NOMO-1 treated with dmso at 0.1 percent for 144 hours (cell line): ENCODE measurements around the gene CFD.
"Not testable (repeated sequence)": the region's sequence is repeated elsewhere in the genome, so short reads cannot be mapped to it uniquely, and the experiment has no call there.

Experiments used
- DNase-seq: peaks from one replicate; lab custom pipeline; 2025; ENCODE audit not compliant: unreplicated experiment; lab: John Stamatoyannopoulos, UW

The CFD gene

DNA sequence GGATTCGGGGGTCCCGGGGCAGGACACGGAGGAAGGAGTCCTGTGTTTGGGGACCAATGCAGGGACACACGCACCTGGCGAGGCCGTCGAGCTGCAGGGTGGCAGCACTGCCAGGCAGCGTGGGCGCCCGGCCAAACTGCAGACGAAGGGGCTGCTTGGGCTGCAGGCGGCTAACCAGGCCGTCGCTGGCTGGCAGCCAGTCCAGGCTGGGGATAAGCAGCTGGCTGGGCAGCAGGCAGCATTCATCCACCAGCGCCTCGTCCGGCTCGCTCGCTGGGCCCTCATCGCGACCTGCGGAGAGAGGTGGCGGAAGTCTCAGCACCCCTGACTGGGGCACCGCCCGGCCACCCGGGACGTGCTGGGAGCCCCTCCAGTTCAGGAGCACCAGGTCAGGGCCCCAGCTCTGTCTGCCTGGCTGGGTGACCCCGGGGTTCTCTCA, 11.5 kb downstream of the CFD start:
- DNase-seq = no peak

DNA sequence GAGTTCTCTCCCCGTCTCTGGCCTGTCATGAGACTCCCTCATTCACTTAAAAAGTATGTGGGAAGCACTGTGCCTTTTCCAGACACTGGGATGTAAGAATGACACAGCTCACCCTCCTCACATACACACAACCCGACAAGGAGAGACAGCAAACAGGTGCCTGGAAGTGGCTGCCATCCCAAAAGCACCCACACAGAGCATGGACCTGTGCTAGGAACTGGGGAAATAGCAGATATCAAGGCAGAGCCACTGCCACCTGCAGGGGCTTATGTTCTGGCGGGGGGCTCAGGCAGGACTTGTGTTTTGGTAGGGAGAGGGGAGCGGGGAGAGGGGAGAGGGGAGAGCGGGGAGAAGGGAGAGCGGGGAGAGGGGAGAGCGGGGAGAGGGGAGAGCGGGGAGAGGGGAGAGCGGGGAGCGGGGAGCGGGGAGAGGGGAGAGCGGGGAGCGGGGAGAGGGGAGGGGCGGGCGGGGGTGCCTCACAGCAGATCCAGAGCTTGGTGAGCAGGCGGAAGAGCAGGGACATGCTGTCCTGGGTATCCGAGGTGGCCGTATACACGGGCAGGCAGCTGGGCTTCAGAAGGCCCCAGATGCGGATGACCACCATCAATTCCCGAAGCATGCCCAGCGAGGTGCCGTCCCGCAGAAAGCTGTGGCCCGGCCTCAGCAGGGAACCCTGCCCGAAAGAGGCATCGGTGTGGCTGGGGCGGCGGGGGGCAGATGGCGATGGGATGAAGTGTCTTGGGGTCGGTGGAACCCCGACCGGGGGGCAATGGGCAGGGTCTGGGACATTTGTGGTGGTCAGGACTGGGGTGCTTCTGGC, 12.2 kb downstream of the CFD start:
- no peak for DNase-seq

GRCh38 chr19:872266-872951, 12.9 kb downstream of the CFD start:
- peak; percentile 70 for DNase-seq

GRCh38 chr19:873084-873483, 13.6 kb downstream of the CFD start:
- no peak for DNase-seq

- DNase-seq = no peak
Measured at GRCh38 chr19:873561-874041, 14.1 kb downstream of the CFD start.

GRCh38 chr19:875265-875879, 15.9 kb downstream of the CFD start:
- no peak for DNase-seq

GRCh38 chr19:876089-876488, 16.6 kb downstream of the CFD start:
- DNase-seq = no peak

DNA sequence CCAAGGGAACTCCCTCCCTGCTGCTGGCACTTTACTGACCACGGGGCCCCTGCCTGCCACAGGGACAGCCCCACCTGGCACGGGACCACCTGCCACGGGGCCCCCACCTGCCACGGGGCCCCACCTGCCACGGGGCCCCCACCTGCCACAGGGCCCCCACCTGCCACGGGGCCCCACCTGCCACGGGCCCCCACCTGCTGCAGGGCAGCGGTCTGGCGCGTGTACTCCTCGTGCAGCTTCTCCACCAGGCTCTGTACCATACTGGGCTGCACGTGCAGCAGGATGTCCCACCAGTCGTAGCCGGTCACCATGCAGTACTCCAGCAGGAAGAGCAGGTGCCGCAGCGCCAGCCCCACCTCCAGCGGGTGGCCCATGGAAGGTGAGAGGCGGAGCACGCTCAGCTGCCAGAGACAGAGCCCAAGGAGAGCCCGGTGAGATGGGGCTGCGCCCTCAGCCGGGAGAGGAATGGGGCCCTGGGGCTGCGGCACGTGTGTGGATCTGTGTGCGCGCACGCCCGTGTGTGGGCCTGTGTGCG, 17.4 kb downstream of the CFD start:
- DNase-seq = no peak

GRCh38 chr19:877992-878660, 18.7 kb downstream of the CFD start:
- DNase-seq = not testable (repeated sequence)

DNA sequence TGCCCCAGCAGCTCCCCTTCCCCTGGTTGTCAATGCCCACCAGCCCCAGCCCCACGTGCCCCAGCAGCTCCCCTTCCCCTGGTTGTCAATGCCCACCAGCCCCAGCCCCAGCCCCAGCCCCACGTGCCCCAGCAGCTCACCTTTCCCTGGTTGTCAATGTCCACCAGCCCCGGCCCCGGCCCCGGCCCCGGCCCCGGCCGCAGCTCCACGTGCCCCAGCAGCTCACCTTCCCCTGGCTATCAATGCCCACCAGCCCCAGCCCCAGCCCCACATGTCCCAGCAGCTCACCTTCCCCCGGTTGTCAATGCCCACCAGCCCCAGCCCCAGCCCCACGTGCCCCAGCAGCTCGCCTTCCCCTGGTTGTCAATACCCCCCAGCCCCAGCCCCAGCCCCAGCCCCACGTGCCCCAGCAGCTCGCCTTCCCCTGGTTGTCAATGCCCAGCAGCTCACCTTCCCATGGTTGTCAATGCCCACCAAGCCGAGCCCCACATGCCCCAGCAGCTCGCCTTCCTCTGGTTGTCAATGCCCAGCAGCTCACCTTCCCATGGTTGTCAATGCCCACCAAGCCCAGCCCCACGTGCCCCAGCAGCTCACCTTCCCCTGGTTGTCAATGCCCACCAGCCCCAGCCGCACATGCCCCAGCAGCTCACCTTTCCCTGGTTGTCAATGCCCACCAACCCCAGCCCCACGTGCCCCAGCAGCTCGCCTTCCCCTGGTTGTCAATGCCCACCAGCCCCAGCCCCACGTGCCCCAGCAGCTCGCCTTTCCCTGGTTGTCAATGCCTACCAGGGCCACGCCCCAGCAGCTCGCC, 19.5 kb downstream of the CFD start:
- DNase-seq = not testable (repeated sequence)

GRCh38 chr19:879711-880438, 20.4 kb downstream of the CFD start:
- no peak for DNase-seq

DNA sequence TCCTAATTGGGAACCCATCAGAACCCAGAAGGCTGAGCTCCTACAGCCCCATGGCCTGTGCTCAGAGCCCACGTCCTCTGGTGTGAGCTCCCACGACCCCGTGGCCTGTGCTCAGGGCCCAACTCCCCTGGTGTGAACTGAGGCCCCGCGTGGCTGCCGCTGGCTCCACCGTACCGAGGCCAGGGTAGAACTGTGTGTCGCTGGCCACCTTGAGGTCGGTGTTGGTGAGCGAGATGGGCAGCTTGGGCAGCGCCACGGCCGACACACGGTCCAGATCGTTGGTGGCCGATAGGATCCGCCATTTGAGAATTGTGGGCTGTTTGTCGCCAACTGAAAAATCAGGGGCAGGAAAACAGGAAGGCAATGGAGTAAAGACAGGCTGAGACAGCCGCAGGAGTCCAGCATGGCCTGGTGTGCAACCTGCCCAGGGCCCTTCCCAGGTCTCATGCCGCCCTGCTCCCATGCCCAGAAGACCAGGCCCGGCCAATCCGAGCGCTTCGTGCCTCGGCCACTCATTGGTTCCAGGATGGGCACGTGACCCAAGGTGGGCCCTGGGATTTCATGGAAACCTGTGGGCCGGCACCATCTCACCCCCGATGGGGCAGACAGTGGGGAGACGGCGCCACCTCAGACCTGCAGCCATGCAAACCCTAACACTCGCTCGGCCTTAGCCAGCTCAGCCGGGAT, 22.1 kb downstream of the CFD start:
- no peak for DNase-seq

DNA sequence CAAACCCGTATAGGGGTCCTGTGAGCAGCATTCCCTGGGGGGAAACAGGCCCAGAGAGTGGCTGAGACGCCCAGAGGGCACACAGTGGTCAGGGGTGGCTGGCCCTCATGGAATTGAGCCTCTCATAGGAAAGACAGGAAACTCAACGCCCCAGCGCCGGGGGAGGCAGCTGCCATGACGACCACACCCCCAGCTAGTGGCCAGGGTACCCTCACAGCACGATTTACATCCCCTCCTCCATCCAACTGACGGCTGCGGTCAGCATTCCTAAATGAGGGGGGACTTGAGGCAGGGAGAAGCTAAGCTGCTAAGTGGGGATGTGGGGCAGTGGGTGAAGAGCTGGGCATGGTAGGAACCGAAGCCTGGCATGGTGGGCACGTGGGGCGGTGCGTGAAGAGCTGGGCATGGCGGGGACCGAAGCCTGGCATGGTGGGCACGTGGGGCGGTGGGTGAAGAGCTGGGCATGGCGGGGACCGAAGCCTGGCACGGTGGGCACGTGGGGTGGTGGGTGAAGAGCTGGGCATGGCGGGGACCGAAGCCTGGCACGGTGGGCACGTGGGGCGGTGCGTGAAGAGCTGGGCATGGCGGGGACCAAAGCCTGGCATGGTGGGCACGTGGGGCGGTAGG, 23.5 kb downstream of the CFD start:
- no peak for DNase-seq

DNA sequence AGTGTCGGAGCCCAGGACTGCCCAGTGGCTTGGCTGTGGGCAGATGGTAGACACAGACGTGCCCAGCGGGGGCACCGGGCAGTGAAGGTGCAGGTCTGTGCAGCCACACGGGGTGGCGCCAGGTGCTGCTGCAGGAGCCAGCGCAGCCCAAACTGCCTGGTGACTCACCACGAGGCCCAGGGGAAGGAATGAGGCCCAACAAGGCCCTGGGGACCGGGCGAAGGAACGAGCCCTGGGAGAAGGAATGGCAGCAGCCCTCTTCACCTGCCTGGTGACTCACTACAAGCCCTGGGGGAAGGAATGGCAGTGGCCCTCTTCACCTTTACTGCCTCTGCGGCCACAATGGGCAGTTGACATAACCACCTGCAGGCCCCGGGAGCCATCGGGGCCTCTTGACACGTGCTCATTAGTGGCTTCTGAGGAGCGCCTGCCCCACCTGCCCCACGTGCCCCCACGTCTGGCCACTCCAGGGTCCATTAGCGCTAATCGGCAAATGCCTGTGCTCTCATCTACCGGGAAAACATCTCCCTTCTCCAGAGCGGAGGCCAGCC, 24.3 kb downstream of the CFD start:
- no peak for DNase-seq

DNA sequence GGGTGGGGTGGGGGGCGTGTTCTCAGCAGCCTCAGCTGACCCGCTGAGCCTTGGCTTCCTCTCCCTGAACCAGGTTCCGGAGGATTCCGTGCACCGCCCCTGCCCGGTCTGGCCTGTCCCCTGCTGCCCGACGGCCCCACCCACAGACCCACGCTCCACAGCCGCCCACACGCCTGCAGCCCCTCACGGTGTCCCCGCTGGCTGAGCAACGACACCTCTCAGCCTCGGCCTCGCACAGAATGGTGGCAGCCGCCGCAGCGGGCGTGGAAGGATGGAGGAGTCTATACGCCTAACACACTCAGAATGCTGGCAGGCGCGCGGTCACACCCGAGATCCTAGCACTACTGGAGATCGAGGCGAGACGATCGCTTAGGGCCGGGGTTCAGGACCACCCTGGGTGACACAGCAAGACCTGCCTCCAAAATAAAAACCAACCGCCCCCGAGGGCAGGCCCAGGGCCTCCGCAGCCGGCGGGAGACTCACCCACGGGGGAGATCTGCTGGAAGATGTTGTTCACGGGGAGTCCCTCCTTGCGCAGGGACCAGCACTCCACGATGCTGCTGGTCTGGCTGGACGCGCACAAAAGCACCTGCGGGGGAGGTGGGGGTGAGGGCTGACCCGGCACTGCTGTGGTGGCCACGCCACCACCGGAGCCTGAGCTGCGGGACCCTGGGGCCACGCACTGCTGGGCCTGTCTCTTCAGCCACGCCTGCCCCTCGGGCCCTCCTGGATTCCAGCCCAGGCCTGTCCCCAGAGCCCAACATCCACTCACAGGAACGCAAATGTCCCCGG, 25.2 kb downstream of the CFD start:
- DNase-seq = no peak

- DNase-seq = no peak
Measured at GRCh38 chr19:885536-886224, 26.2 kb downstream of the CFD start.

DNA sequence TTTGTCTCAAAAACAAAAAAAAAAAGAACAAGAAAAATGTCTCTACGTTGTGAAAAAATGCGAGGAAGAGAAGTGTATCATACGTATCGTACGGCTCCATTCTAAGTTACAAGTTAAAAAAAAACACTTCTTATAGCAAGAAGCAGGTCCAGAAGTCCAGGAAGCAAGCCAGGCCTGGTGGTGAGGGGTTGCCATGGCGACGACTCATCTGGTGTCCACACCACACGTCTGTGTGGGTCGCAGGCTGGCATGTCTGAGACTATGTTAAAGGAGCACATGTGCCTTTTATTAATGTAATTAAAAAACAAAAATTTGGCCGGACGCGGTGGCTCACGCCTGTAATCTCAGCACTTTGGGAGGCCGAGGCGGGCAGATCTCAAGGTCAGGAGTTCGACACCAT, 27.6 kb downstream of the CFD start:
- DNase-seq = no peak
